ENCODE results near the gene SSBP2.
"Not testable (repeated sequence)": the region's sequence is repeated elsewhere in the genome, so short reads cannot be mapped to it uniquely, and the experiment has no call there.

The SSBP2 gene

GRCh38 chr5:81724571-81724970 lies 26.3 kb downstream of the SSBP2 start:
- DNase-seq = no peak

GRCh38 chr5:81724108-81724507 lies 26.8 kb downstream of the SSBP2 start:
- DNase-seq = no peak

GRCh38 chr5:81721049-81721448 lies 29.8 kb downstream of the SSBP2 start:
- DNase-seq = no peak

DNA sequence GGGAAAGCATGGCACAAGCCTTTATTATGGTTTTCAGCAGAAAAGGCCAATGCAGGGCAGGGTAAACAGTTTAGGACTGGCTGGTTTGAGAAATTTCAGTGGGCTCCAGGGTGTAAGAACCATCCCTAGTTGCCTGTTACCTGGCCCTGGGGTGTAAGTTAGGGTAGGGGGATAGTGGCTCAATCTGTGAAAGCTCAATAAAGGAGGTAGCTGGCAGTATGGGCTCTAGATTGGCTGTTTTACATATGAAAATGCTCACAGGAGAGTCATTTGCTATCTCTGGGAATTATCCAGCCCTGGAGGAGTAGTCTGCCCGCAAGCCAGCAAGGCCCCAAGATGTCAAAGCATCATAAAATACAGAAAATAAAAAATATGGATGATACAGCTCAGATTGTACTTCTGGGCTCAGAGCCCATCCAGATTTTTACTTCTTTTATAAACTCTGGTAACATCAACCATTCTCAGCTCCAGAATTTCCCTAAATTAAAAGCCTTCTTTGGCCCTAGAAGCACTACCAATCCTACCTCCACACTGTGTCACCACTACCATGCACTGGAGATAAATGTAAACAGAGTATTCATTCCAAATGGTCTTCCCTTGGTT lies 31.1 kb downstream of the SSBP2 start:
- no peak for DNase-seq

DNA sequence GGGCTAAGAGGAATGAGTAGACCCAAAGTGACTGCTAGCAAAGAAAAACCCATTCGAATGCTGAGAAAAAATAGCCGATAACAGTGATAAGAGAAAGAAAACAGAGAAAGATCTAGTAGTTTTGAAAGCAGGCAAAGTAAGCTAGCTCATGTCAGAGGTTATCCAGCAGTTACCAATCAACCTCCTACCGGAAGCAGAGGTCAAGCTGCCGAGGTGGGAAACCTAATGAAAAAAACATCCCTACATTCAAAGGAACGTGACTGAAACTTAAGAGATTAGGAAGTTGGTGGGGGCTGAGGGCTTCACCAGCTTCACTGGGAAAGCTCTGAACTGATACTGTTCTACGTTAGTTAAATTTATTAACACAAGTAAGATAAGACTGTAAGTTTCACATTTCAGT lies 32.6 kb downstream of the SSBP2 start:
- DNase-seq = no peak

DNA sequence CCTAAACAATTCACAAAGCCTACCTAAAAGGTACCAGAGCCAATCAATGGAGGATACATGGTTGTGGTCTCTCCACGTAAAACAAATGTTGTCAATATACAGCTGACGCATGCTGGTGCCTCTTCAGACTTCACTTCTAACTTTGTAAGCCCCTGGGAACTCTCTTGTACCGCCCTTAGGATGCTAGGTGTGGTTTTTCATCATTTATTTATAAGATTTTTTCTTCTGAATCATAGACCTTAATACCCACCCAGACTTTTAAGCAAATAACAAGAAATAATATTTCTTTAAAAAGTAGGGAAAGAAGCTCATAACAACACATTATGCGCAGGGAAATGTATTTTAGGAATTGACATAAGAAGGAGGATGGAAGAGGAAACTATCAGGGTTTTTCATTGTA lies 33.0 kb downstream of the SSBP2 start:
- no peak for DNase-seq

GRCh38 chr5:81717226-81717625 lies 33.7 kb downstream of the SSBP2 start:
- DNase-seq = no peak

DNA sequence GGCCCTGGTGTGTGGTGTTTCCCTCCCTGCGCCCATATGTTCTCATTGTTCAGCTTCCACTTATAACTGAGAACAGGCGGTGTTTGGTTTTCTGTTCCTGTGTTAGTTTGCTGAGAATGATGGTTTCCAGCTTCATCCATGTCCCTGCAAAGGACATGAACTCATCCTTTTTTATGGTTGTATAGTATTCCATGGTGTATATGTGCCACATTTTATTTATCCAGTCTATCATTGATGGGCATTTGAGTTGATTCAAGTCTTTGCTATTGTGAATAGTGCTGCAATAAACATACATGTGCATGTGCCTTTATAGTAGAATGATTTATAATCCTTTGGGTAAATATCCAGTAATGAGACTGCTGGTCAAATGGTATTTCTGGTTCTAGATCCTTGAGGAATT lies 36.8 kb downstream of the SSBP2 start:
- DNase-seq = not testable (repeated sequence)

GRCh38 chr5:81708889-81709288 lies 42.0 kb downstream of the SSBP2 start:
- DNase-seq = no peak

DNA sequence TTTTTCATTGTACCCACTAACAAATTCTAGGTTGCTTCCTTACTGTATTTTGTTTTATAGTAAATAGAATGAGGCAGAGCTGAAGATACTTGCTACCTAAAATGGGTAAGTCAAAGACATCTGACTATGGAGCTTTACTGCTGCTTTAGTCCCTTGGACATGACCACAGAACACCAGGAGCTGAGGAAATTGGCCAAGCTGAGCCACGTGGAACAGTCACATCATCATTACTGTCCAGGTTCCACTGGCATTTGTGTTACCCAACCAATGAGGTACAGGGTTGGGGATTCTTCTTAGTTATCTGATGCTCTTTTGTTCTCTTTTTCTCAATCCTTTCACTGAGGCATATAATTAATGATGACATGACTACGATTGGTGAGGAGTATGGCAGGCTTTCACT lies 47.1 kb downstream of the SSBP2 start:
- DNase-seq = no peak

GRCh38 chr5:81700166-81700565 lies 50.7 kb downstream of the SSBP2 start:
- DNase-seq = no peak

DNA sequence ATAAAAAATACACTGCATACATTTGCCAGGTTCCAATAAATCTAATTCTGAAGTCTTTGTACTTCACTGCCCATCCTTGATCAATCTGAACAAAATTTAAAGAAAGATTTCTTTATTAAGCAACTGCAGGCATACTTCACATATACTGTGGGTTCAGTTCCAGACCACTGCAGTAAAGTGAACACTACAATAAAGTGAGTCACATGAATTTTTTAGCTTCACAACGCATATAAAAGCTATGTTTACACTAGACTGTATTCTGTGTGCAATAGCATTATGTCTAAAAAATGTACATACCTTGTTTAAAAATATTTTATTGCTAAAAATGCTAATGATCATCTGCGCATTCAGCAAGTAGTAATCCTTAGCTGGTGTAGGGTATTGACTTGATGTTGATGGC lies 52.1 kb downstream of the SSBP2 start:
- DNase-seq = no peak

- no peak for DNase-seq
These were observed 54.2 kb downstream of the SSBP2 start for GRCh38 chr5:81696418-81697397.

DNA sequence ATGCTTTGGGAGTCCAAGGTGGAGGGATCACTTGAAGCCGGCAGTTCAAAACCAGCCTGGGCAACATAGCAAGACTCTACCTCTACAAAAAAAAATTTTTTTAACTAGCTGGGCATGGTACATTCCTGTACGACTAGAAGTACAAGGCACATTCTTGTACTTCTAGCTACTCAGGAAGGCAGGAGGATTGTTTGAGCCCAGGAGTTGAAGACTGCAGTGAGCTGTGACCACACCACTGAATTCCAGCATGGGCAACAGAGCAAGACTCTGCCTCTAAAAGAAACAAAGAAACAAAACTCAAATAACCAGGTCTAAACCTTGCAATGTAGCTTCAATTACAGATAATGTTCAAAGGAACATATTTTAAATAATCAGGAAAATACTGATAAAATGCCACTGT lies 56.2 kb downstream of the SSBP2 start:
- no peak for DNase-seq

GRCh38 chr5:81688215-81688614 lies 62.7 kb downstream of the SSBP2 start:
- no peak for DNase-seq

- DNase-seq = no peak
These were observed 63.6 kb downstream of the SSBP2 start for GRCh38 chr5:81687292-81687691.

GRCh38 chr5:81685471-81685870 lies 65.4 kb downstream of the SSBP2 start:
- DNase-seq = no peak

- DNase-seq = no peak
These were observed 71.0 kb downstream of the SSBP2 start for GRCh38 chr5:81679885-81680284.

GRCh38 chr5:81675420-81675819 lies 75.5 kb downstream of the SSBP2 start:
- DNase-seq = no peak

DNA sequence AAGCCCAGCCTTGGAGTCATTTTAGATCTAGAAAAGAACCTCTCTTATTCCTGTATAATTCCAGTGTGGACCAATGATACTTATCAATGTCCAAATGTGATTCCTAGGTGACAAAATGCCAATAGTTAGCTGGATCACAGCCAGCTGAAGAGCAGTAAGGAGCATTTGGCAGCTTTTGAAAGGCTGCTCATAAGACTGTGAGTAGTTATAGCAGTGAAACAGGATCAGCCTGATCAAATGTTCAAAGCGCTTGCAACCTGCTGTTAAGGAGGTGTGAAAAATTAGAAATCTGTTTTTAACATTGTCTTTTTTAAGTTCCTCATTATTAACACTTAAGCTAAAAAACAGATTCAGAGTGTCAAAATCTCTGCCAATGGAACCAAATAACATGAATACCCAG lies 85.1 kb downstream of the SSBP2 start:
- no peak for DNase-seq

DNA sequence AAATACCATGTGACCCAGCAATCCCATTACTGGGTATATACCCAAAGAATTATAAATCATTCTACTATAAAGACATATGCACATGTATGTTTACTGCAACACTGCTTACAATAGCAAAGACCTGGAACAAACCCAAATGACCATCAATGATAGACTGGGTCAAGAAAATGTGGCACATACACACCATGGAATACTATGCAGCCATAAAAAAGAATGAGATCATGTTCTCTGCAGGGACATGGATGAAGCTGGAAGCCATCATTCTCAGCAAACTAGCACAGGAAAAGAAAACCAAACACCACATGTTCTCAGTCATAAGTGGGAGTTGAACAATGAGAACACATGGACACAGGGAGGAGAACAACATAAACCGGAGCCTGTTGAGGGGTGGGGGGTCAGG lies 90.3 kb downstream of the SSBP2 start:
- not testable (repeated sequence) for DNase-seq

GRCh38 chr5:81657386-81657785 lies 93.5 kb downstream of the SSBP2 start:
- no peak for DNase-seq

DNA sequence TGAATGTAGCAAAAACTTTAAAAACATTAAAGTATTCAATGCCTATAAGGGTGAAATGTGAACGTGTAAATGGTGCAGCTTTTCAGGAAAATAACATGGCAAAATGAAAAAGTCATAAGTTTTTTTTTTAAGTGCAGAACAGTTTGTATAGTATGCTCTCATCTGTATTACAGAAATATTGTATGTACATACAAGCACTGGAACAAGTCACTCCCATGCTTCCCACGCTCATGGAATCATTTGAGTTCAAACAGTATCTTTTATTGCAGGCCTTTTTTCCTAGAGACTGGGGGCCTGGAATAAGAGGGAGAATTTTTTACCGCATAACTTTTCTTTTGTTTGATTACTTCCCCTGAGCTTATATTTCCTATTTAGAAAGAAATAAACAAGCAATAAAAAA lies 94.1 kb downstream of the SSBP2 start:
- no peak for DNase-seq

DNA sequence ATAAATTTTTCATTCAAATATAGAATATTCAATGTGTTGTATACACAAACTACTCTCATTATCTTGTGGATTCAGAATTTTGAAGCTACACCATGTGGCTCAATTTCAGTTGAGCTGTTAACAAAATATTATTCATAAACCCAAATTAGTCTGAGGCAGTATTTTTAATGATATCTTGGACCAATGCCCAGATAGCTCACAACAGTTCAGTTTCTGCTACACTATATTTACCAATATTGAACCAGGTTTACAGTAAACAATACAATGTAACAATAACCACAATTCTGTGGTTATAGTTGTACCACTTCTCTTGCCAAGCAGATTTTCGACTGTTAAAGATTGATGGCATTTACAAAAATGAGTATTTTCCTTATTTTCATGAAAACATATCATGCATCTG lies 99.9 kb downstream of the SSBP2 start:
- DNase-seq = no peak

Data from SIG-M5 (cell line).